AG09309 (cell line): ENCODE measurements around the gene GJB2.

Experiments
- DNase-seq: peaks from one replicate; pipeline ENCODE4 v3.0.0-alpha.2; 2010; ENCODE audit warnings: low read depth
- H3K4me3 ChIP-seq: 2 replicates; pipeline ENCODE4 v1.5.1; 2011; ENCODE audit warnings: mild to moderate bottlenecking, low read depth, low read length, moderate library complexity; ENCODE audit not compliant: control insufficient read depth
- TF ChIP-seq, protein P1 (sequence below): IDR thresholded peaks from 2 replicates; pipeline ENCODE4 v1.5.1; 2011; ENCODE audit warnings: mild to moderate bottlenecking, low read depth, low read length, inconsistent platforms; ENCODE audit not compliant: insufficient read depth, control insufficient read depth; ENCODE audit errors: missing control alignments

GJB2 gene

DNA sequence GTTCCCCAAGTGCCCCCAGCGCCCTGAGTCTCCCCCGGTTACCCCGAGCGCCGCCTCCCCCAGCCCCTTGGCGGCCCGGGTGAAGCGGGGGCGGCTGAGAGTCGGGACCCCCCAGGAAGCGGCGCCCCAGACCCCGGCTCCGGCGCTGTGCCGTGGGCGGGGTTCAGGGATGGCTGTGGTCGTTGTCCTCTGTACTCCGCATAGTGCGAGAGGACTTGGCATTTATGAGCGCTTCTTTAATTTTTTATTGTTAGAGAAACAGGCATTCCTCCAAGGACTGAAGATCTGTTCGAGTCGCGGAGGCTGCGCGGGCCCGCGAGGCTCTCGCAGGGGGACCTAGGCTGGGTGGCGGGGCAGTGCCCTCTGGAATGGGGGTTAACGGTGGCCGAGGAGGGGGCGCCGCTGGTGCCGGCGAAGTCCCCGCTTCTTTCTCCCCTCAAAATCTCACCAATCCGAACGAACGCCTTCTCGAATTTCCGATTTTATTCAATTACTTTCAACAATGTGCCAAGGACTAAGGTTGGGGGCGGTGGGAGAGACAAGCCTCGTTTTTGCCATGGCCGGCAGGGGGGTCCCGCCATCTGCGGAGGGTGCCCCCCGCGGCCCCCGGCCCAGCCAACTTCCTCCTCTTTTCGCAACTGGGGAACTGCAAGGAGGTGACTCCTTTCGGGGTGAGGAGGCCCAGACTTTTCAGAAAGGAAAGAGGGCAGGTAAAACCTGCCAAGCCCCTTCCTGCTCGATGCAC, 596 bp upstream of the GJB2 start:
- TF ChIP-seq, protein P1, sequence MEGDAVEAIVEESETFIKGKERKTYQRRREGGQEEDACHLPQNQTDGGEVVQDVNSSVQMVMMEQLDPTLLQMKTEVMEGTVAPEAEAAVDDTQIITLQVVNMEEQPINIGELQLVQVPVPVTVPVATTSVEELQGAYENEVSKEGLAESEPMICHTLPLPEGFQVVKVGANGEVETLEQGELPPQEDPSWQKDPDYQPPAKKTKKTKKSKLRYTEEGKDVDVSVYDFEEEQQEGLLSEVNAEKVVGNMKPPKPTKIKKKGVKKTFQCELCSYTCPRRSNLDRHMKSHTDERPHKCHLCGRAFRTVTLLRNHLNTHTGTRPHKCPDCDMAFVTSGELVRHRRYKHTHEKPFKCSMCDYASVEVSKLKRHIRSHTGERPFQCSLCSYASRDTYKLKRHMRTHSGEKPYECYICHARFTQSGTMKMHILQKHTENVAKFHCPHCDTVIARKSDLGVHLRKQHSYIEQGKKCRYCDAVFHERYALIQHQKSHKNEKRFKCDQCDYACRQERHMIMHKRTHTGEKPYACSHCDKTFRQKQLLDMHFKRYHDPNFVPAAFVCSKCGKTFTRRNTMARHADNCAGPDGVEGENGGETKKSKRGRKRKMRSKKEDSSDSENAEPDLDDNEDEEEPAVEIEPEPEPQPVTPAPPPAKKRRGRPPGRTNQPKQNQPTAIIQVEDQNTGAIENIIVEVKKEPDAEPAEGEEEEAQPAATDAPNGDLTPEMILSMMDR, result no peak
- DNase-seq, result no peak
- H3K4me3 ChIP-seq, result peak overlapping the region; percentile 10

DNA sequence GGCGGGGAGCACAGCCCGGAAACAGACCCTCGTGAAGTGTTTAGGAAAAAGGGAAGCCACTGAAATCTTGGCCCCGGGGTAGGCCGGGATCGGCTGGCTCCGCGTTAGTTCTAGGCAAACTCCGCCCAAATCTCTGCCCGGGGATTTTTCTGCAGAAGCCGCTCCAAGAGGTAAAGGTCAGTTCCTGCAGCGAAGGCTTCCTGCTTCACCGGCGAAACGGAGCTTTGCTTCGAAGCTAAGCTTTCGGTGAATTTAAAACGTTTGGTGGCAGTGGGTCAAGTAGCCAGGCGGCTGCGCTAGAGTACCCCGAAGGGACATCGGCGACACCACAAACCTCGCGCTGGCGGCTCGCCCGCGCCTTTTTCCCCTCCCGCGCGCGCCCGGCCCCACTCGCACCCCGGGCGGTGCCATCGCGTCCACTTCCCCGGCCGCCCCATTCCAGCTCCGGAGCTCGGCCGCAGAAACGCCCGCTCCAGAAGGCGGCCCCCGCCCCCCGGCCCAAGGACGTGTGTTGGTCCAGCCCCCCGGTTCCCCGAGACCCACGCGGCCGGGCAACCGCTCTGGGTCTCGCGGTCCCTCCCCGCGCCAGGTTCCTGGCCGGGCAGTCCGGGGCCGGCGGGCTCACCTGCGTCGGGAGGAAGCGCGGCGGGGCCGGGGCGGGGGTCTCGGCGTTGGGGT, 441 bp downstream of the GJB2 start:
- TF ChIP-seq, protein P1, result no peak

DNA sequence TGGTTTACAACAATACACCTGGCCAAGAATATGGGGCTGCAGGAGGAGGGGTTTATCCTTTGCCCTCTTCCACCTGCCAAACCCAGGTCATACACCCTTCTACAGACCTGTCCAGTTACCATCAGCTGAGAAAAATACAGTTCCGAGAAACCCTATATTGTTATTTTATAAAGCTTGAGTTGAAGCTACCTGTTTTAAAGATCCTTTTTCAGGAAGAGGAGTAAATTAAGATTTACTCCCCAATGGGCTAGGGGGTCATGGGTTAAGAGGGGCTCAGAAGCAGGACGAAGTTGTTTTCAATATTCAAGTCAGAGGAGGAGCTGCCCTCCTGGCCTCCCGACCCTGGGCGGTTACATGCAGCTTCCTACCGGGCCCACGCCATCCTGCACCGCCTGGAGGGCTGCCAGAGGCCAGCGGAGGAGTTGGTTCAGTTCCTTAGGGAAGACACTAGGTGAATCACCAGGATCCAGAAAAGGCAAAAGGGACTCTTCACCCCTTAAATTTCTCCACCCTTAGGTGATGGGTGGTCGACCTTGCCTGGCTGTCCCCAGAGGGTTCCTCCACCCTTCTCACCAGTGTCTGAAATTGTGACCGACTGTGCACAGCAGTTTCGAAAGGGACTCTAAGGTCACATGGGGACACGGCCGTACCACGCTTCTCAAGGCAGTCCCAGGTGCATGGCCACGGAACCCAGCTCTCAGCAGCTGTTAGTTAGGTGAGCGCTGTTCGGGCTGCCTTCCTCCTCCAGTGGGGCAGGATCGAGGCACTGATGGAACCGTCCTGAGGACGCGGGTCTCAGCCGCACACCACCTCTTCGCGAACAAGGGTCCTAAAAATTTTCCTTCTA, 1.2 kb downstream of the GJB2 start:
- H3K4me3 ChIP-seq, result no peak overlapping the region
- no peak for DNase-seq
- TF ChIP-seq, protein P1, result no peak

More for the DNA sequence above, 441 bp downstream of the GJB2 start:
- peak overlapping the region; percentile 26 for H3K4me3 ChIP-seq
- DNase-seq, result no peak

DNA sequence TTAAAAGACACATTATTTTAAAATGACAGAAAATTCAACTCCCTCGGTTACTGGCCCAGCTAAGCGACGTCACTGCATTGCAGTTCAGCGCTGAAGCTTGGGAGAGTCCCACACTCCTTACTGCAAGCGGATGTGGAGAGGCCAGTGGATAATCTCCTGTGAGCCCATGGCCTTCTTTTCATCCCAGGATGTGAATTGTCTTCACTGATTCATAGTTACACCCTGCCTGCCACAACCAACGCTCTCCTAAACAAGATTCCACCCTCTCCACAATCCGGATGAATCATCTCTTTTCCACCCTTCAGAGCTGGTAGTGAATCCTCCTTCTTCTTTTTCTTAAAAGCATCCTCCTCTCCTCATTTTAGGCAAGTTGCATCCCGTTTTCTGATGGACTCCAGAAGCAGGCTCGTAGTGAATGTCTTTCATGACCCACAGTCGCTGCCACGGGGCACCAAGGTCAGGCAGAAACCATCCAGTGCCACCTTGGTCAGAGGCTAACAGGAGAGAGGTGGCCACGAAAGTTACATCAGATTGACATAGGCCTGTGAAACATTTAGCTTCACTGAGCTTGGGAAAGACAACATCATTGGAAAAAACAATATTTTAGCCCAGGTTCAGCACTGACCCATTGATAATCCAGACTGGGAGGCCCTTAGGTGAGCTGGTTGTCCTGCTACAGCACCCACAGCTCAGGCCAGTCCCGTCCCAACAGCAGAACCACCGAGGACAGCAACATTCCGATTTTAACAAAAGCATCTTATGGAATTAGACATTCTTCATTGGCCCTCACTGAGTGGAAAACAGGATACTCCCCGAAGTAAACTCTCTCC, 2.0 kb downstream of the GJB2 start:
- H3K4me3 ChIP-seq, result no peak overlapping the region
- TF ChIP-seq, protein P1, result no peak
- DNase-seq, result peak; percentile 88

DNA sequence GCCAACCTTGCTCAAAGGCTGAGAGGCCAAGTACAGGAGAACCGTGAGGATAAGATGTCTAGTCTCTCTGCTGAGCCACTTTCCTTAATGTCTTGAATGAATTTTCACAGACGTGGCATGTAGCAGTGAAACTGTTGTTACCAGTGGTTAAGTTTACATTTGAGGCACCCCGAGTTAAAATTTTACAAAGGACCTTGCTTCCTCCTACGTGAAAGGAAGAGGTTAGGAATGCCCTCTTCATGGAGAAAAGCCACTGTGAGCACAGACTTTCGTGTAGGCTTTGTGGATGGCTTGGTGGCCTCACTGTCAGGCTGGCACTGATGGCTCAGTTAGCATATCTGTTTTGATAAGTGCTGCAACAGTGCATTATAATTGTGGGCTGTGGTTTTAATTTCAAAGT, 2.7 kb downstream of the GJB2 start:
- no peak overlapping the region for H3K4me3 ChIP-seq
- TF ChIP-seq, protein P1, result no peak
- no peak for DNase-seq
